ENCODE results near the gene SOHLH1.

GRCh38 chr9:135690836-135691570, 8.3 kb downstream of the SOHLH1 start:
- TF ChIP-seq EZH2phosphoT487 (IDR thresholded peaks at IDR 0.05) (no peak), EZH2 (IDR thresholded peaks at IDR 0.05) (no peak)
